ENCODE results near the gene MIER1.

MIER1 gene

DNA sequence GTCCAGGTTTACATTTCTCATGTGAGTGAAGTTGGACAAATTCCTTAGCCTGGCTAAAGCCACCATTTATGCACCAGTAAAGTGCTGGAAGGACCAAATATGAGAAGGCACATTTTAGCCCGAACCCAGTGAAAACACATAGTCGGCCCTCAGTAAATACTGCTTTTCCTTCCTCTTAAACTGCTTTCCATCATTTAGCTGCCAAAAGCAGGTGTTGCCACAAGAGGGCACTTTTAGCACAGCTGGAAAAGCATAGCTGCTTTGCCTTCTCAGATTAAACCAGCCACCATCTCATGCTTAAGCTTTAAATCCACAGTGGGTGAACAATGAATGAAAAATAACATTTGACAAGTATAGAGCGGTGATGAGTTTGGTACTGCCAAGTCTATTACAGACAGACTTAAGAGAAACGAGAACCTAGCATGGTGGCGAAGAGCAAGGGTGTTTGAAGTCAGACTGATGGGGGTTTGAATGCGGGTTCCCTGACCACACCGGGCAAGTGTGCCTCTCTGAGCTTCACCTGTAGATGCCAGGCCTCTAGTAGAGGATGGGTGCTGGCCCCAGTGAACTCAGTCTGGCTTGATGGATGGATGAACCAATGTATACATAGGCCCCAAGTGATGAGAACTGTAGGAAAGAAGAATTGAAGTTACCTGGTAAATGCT lies 71.4 kb downstream of the MIER1 start:
- in situ Hi-C loops (cut with MboI; ENCODE audit: low sequenced_read_pairs): no loop called here

GRCh38 chr1:66998972-66999371 lies 74.2 kb downstream of the MIER1 start:
- in situ Hi-C loops (cut with MboI; ENCODE audit: low sequenced_read_pairs): no loop called here

DNA sequence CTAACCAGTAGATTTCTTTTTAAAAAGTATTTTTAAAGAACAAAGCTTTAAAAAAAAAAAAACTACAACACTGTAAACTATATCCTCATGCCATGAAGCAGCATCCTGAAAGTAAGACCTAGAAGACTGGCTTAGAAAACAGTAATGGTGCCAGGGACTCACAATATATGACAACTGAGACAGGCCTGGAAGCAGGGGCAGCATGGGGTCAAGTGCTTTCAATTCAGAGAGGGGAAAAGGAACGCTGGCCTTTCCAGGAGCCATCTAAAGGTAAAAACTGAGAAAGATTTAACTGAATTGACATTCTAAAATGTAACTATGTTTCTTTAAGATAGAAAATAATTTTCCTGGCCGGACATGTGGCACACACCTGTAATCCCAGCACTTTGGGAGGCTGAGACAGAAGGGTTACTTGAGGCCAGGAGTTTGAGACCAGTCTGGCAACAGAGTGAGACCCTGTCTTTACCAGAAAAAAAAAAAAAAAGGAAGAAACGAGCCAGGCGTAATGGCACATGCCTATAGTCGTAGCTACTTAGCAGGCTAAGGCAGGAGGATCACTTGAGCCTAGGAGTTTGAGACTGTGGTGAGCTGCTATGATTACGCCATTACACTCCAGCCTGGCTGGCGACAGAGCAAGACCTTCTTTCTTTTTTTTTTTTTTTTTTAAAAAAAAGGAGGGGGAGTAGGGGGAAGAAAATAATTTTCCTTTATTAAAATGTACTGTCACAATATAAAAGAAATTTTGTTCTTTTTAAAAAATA lies 75.0 kb downstream of the MIER1 start:
- in situ Hi-C loops (cut with MboI; ENCODE audit: low sequenced_read_pairs): loop anchor here (10.0 kb wide), 1 partner anchor 145 kb away; no protein-coding TSS in a partner anchor

DNA sequence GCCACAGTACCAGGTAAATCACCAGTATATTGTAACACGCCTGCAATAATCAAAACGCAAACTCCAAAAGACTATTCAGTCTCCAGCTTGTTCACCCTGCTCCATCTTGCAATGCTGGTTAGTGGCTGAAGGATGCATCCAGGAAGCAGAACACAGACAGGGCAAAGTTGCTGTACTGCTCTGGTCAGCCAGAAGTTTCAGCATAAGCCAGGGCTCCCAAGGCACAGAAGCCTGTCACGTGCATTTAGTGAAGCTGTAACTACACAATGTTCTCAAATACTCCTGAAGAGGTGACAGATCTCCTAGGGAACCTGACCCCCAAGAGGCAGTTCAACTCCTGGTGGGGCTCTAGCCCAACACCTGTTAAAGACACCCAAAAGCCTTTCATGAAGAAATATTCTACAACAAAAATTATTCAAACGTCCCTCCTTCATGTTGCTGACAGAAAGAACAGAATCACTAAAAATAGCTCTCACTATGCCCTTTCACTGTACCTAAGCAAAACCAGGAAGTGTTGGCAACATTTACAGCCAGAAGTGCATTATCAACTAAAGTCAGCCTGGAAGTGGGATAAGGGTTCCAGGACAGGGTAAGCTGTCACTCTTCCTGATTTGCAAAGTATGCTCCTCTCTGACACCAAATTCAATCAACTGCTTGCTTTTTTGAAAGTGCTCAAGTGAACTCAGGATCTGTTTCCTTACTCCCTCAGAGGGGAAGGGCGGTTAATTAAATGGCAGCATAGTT lies 77.1 kb downstream of the MIER1 start:
- in situ Hi-C loops (cut with MboI; ENCODE audit: low sequenced_read_pairs): loop anchor here (10.0 kb wide), 1 partner anchor 143 kb away; no protein-coding TSS in a partner anchor

DNA sequence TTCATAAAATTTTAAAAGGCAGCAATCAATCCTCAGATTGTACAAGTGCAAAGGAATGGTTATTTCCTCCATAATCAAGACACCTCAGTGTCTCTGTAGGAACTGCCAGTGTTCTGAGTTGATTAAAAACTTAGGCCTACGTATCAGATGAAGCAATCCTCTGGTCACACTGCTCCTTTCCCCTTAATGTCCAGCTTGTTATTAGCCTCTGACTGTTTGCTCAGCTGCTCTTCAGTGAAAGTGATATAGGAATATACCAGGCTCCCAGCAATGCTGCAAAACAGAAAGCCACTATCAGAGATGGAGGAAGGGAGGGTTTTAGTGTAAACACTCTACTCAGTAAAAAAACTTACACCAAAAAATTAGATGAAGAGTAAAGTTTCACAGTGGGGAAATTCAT lies 79.4 kb downstream of the MIER1 start:
- in situ Hi-C loops (cut with MboI; ENCODE audit: low sequenced_read_pairs): loop anchor here (10.0 kb wide), 1 partner anchor 141 kb away; no protein-coding TSS in a partner anchor

GRCh38 chr1:67005068-67005467 lies 80.3 kb downstream of the MIER1 start:
- in situ Hi-C loops (cut with MboI; ENCODE audit: low sequenced_read_pairs): loop anchor here (10.0 kb wide), 1 partner anchor 140 kb away; no protein-coding TSS in a partner anchor

GRCh38 chr1:67009792-67010191 lies 85.0 kb downstream of the MIER1 start:
- in situ Hi-C loops (cut with MboI; ENCODE audit: low sequenced_read_pairs): loop anchor here (10.0 kb wide), 1 partner anchor 135 kb away; no protein-coding TSS in a partner anchor

DNA sequence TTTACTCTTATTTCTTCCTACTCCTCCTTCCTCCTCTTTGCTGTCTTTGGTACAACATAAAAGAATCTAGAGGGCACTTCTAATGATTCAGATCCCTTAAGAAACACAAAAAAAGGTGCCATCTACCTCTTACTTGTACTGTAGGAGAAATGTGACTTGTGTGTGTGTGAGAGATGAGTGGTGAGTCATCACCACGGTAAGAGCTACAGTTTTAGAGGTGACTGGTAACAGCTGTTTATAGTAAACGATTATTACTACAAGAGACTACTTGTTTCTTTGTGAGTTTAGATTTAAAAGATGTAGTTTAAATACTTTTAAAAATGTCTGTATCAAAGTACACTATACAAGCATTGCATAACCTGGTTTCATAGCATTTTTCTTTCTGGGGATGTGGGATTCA lies 88.8 kb downstream of the MIER1 start:
- in situ Hi-C loops (cut with MboI; ENCODE audit: low sequenced_read_pairs): no loop called here

- in situ Hi-C loops (cut with MboI; ENCODE audit: low sequenced_read_pairs): no loop called here
Observed at GRCh38 chr1:67018574-67018973, 93.8 kb downstream of the MIER1 start.

DNA sequence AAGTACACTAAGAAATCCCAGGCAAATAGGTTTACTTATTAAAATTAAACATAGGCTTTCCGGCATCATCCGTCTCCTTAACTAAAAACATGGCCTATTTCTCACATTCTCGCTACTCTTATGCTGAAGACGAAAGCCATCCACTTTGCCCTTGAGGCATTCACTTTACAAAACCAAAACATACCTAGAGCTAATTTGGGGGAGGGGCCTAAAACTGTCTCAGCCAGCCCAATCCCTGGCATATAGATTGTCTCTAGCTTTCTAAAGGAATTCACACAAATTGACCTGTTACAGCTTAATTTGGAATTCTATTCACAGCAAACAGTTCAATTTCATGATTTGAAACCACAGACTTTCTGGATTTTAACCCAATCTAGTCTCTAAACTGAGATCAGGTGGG lies 94.3 kb downstream of the MIER1 start:
- in situ Hi-C loops (cut with MboI; ENCODE audit: low sequenced_read_pairs): no loop called here

DNA sequence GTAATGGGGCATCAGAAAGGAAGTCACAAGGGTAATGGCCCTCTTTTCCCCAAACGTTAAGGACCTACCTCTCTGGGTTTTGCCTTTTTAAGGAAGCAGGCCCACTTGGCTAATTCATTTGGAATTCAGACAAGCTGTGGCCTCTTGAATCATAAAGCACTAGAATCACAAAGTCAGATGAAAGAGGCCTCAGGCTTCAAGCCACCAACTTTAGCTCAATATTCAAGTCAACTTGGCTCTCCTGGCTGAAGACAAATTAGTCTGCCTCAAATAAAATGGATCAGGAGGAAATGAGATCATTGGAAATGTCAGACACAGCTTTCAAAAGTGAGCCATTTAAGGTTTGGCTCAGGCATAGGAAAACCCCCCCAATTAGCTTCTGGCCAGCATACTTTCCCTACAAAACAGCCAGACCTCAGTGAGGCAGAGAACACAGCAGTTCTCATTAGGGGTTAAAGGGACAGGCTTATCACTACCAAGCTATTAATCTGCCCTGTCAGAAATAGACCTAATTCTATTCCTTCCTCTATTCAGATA lies 94.9 kb downstream of the MIER1 start:
- in situ Hi-C loops (cut with MboI; ENCODE audit: low sequenced_read_pairs): no loop called here

DNA sequence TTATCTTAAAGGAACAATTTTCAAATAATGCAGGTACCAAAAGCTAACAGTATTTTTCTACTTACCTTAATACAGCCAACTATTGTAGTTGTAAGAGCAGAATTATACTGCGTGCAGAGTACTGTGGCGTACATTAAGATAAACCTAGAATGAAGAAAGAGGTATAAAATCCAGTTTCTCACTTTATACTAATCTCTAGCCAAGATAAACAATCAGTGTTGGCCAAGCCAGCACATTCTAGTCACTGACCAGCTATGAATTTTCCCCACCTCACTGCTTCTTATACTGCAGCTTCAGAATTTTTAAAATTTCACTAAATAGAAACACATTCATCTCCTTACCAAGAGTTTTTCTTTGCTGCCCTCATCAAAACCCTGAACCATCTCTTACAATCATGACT lies 95.5 kb downstream of the MIER1 start:
- in situ Hi-C loops (cut with MboI; ENCODE audit: low sequenced_read_pairs): no loop called here

GRCh38 chr1:67020765-67021164 lies 96.0 kb downstream of the MIER1 start:
- in situ Hi-C loops (cut with MboI; ENCODE audit: low sequenced_read_pairs): no loop called here

GRCh38 chr1:67029472-67029871 lies 104.7 kb downstream of the MIER1 start:
- in situ Hi-C loops (cut with MboI; ENCODE audit: low sequenced_read_pairs): no loop called here

- in situ Hi-C loops (cut with MboI; ENCODE audit: low sequenced_read_pairs): no loop called here
Observed at GRCh38 chr1:67031121-67031858, 106.5 kb downstream of the MIER1 start.

- in situ Hi-C loops (cut with MboI; ENCODE audit: low sequenced_read_pairs): no loop called here
Observed at GRCh38 chr1:67031859-67032247, 107.1 kb downstream of the MIER1 start.
